Measurements from ENCODE around the gene MAEL.
"Not testable (repeated sequence)": the region's sequence is repeated elsewhere in the genome, so short reads cannot be mapped to it uniquely, and the experiment has no call there.

DNA sequence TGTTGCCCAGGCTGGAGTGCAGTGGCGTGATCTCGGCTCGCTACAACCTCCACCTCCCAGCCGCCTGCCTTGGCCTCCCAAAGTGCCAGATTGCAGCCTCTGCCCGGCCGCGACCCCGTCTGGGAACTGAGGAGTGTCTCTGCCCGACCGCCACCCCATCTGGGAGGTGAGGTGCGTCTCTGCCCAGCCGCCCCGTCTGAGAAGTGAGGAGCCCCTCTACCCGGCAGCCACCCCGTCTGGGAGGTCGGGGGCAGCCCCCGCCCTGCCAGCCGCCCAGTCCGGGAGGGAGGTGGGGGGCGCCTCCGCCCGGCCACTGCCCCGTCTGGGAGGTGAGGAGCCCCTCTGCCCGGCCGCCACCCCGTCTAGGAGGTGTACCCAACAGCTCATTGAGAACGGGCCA lies 40.5 kb downstream of the MAEL start:
- TF ChIP-seq ZNF843 (tag by site-specific recombination; IDR thresholded peaks at IDR 0.05); ZNF341 (tag by site-specific recombination; IDR thresholded peaks at IDR 0.05; ENCODE audit: low read depth): not testable (repeated sequence)
- TF ChIP-seq, protein P1, sequence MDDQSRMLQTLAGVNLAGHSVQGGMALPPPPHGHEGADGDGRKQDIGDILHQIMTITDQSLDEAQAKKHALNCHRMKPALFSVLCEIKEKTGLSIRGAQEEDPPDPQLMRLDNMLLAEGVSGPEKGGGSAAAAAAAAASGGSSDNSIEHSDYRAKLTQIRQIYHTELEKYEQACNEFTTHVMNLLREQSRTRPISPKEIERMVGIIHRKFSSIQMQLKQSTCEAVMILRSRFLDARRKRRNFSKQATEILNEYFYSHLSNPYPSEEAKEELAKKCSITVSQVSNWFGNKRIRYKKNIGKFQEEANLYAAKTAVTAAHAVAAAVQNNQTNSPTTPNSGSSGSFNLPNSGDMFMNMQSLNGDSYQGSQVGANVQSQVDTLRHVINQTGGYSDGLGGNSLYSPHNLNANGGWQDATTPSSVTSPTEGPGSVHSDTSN (CRISPR knock-in tag; IDR thresholded peaks at IDR 0.05), result not testable (repeated sequence)

All from HEK293 (cell line).